Left lung (tissue), 10 donors: ENCODE measurements around the gene SNTG2. TPM values are rescaled to one million over a fixed set of nuclear protein-coding genes. Genes with fewer than 3 reads are reported as not detected.
A peak's percentile ranks its signal among the peaks of the same experiment; 100 is the strongest.

ENCODE experiments used
- ATAC-seq: fragments of 200-7000 bp; cut with Tn5 transposase; one replicate; pipeline ENCODE4 v1.9.1; 2020; ENCODE audit warnings: moderate library complexity
- DNase-seq, 4 donors: peaks; one replicate each; pipeline ENCODE4 v3.0.0-alpha.2; 2013 to 2020
- H3K27ac ChIP-seq, 2 donors: fragments of 200-600 bp; sonication (generic) in 1 of 2; one replicate each; pipeline versions ENCODE4 v1.5.0 to v1.8.0; 2020 to 2021
- H3K27me3 ChIP-seq, 2 donors: fragments of 200-600 bp; sonication (generic) in 1 of 2; one replicate each; pipeline versions ENCODE4 v1.5.0 to v1.8.0; 2020 to 2021
- H3K36me3 ChIP-seq, 2 donors: fragments of 200-600 bp; sonication (generic) in 1 of 2; one replicate each; pipeline versions ENCODE4 v1.5.0 to v1.8.0; 2020 to 2021
- H3K4me1 ChIP-seq, 2 donors: fragments of 200-600 bp; one replicate each; pipeline ENCODE4 v1.8.0; 2021
- H3K4me3 ChIP-seq, 2 donors: fragments of 200-600 bp; sonication (generic) in 1 of 2; one replicate each; pipeline versions ENCODE4 v1.5.0 to v1.8.0; 2020 to 2021; ENCODE audit warnings: mild to moderate bottlenecking in 1 of 2
- H3K9me3 ChIP-seq, 2 donors: fragments of 200-600 bp; sonication (generic) in 1 of 2; one replicate each; pipeline versions ENCODE4 v1.5.0 to v1.8.0; 2020 to 2021
- CTCF ChIP-seq, 2 donors: fragments of 200-600 bp; sonication (generic) in 1 of 2; IDR thresholded peaks; one replicate each; pipeline versions ENCODE4 v1.5.0 to v1.8.0; 2021; ENCODE audit warnings: antibody characterized with exemption in 2 of 2
- intact Hi-C, 2 donors: fragments of 100-400 bp; cut with DNase I; formaldehyde crosslinking; loops; one replicate each; pipeline versions ENCODE4 v1.11.2 to v1.14.2; 2022
- polyA plus RNA-seq, 6 donors: library from polyadenylated mRNA; unstranded; fragments of 120-200 nt; gene quantifications; one replicate each; pipeline ENCODE4 v1.2.1, GENCODE V29; 2013; ENCODE audit not compliant: insufficient read length in 6 of 6
- total RNA-seq, 2 donors: library from RNA; stranded (reverse); fragmentation: NEBNext Ultra II Directional; extraction: Animal tissue kit (Norgen Biotek cat#: 25700); gene quantifications; one replicate each; pipeline ENCODE4 v1.2.1, GENCODE V29; 2021
- donor health status: DM: no; HTN: yes; CAD: no.
- donor health status: DM: no; HTN: no; CAD: no.

SNTG2 gene
- total and polyA plus RNA-seq, 8 donors, result 0.24 to 3.2 (median 0.64) TPM

- Histone ChIP-seq H3K27ac (no peak overlapping the region), H3K9me3 (no peaks in the 10 kb centered on the region), H3K27me3 (peaks cover 0 to 5% of the 10 kb centered on the region in 2 donors), H3K36me3 (no peaks in the 10 kb centered on the region), H3K4me1 (no peaks in the 10 kb centered on the region), H3K4me3 (no peak overlapping the region)
- intact Hi-C loops, result no loop called here
- DNase-seq, result no peak
- ATAC-seq, result no peak
- no peak for TF ChIP-seq CTCF (IDR thresholded peaks at IDR 0.05)
Observed at GRCh38 chr2:1257334-1257733, 306.7 kb downstream of the SNTG2 start.

- intact Hi-C loops, result no loop called here
- TF ChIP-seq CTCF (IDR thresholded peaks at IDR 0.05), result no peak
- no peaks in the 10 kb centered on the region for H3K4me1 ChIP-seq
Observed at GRCh38 chr2:1259746-1260145, 309.1 kb downstream of the SNTG2 start.

GRCh38 chr2:1262609-1263008 is 312.0 kb downstream of the SNTG2 start:
- Histone ChIP-seq H3K4me1 (no peaks in the 10 kb centered on the region), H3K27ac (no peak overlapping the region), H3K36me3 (no peaks in the 10 kb centered on the region), H3K4me3 (no peak overlapping the region), H3K9me3 (no peaks in the 10 kb centered on the region), H3K27me3 (no peaks in the 10 kb centered on the region)
- DNase-seq (no peak), ATAC-seq (no peak)
- intact Hi-C loops, result no loop called here
- TF ChIP-seq CTCF (IDR thresholded peaks at IDR 0.05), result no peak

More at GRCh38 chr2:1259746-1260145, 309.1 kb downstream of the SNTG2 start:
- Histone ChIP-seq H3K27ac (no peak overlapping the region), H3K27me3 (peaks cover 0 to 5% of the 10 kb centered on the region in 2 donors), H3K4me3 (no peak overlapping the region), H3K36me3 (no peaks in the 10 kb centered on the region), H3K9me3 (no peaks in the 10 kb centered on the region)
- DNase-seq (peak in 1 of 4 donors; percentile 81), ATAC-seq (no peak)

- Histone ChIP-seq H3K27me3 (peaks cover 0 to 8% of the 10 kb centered on the region in 2 donors), H3K4me1 (no peaks in the 10 kb centered on the region), H3K36me3 (no peaks in the 10 kb centered on the region), H3K4me3 (no peak overlapping the region), H3K9me3 (no peaks in the 10 kb centered on the region), H3K27ac (no peak overlapping the region)
- intact Hi-C loops, result no loop called here
- DNase-seq, result no peak
- ATAC-seq, result no peak
- no peak for TF ChIP-seq CTCF (IDR thresholded peaks at IDR 0.05)
Observed at GRCh38 chr2:1265454-1265853, 314.8 kb downstream of the SNTG2 start.

- TF ChIP-seq CTCF (IDR thresholded peaks at IDR 0.05), result no peak
- DNase-seq (no peak), ATAC-seq (no peak)
- Histone ChIP-seq H3K4me3 (no peak overlapping the region), H3K27ac (no peak overlapping the region), H3K27me3 (peaks cover 0 to 8% of the 10 kb centered on the region in 2 donors), H3K4me1 (no peaks in the 10 kb centered on the region), H3K9me3 (no peaks in the 10 kb centered on the region), H3K36me3 (no peaks in the 10 kb centered on the region)
- intact Hi-C loops, result no loop called here
Observed at GRCh38 chr2:1266351-1266750, 315.7 kb downstream of the SNTG2 start.
